SK-MEL-5 (cell line): ENCODE measurements around the gene FCN3. TPM values are rescaled to one million over a fixed set of nuclear protein-coding genes. Genes with fewer than 3 reads are reported as not detected.
A peak's percentile ranks its signal among the peaks of the same experiment; 100 is the strongest.

Experiments used
- DNase-seq: peaks from one replicate; pipeline ENCODE4 v3.0.0-alpha.2; 2016; ENCODE audit warnings: low read depth, low spot score
- in situ Hi-C: cut with HindIII; loops from 2 replicates; pipeline ENCODE4 v1.10.0; 2016; ENCODE audit warnings: low sequenced_read_pairs, high pct_unique_total_duplicates, low pct_unique_long_range_greater_than_20kb
- total RNA-seq: library from RNA; depleted of rRNA; stranded (reverse); fragments of >200 nt; shearing (Covaris generic); gene quantifications from 2 replicates; pipeline ENCODE4 v1.2.3, GENCODE V29; 2014

Gene FCN3
- total RNA-seq, 1 experiment from 2014 or later = not detected

- in situ Hi-C loops = no loop called here
- DNase-seq = peak; percentile 74
Measured at GRCh38 chr1:27402349-27402754, 27.7 kb upstream of the FCN3 start.

DNA sequence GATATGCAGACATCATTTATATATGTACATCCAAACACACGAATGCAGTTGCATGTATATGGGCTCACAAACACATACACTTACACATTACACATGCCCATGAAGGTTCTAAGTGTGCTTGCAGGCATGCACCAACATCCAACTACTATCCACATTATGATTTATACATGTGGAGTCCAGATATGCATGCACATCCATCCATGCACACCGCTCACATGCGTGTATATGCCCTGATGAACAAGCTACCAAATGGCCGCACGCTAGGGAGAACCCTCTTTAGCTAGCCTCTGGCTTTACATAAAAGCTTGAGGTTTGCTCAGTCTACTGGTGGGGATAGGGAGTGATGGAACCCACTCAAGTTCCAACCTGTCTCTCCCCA, 26.3 kb upstream of the FCN3 start:
- no peak for DNase-seq
- in situ Hi-C loops = no loop called here

- in situ Hi-C loops = no loop called here
- DNase-seq = no peak
Measured at GRCh38 chr1:27400082-27400962, 25.7 kb upstream of the FCN3 start.

DNA sequence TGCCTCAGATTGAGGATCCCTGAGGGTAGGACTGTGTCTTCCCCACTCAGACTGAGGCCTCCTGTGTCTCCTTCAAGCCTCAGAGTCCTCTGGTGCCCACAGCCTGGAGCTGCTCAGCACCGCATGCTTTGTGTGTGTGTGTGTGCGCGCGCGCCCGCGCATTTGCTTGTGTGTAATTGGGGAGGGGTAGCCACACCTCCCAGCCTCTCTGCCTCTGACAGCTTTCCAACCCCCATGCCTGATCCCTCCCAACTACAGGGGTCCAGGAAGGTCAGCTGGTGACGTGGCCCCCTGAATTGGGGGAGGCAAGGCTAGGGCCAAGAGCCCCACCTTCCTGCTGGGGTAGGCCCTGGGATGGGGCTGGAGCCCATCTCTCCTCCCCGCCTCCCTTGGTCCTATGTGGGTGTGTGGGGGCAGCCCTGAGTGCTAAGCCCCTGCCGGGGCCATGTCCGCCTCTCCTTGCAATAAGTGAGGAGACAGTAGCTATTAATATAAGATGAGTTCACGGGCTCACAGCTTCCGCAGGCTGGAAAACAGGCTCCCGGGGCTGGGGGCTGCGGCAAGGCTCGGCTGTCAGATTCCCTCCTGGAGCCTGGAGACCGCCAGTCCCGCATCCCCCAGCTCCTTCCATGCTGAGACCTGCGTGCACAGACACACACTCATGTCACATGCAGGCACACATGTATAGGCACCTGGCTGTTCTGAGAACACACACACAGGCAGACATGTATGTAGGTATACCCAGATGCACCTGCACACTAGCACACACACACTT, 24.8 kb upstream of the FCN3 start:
- in situ Hi-C loops = no loop called here
- DNase-seq = no peak

DNA sequence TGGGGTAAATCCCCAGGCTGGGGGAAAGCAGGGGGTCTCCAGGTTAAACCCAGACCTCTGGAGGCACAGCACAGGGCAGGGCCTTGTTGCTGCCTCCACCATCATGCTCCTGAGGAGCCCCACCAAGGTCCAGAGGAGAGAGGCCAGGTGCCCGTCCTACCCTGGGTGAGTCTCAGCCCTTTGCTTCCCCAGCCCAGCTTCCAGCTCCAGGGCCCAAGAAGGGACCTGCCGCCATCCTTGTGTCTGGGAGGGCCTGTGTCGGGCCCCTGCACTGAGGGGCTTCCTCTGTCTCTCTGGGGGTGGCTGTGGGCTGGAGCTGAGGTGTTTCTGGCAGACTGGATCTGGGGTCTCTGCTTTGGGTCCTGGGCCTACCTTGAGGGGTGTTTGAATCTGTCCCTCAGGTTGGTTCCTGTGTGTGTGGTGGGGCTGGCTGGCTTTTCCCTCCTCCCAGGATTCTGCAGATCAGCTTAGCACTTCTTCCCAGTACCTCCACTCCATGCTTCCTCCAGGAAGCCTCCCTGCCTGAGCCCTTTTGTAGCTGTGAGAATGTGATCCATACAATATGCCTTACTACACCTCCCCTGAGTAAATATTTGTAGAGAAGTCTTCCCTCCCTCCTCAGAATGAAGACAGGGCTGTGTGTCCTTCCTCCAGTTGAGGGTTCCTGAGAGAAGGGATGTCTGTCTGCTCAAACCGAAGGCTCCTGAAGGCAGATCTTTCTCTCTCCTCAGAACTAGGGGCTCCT, 24.0 kb upstream of the FCN3 start:
- in situ Hi-C loops = no loop called here
- DNase-seq = no peak

DNA sequence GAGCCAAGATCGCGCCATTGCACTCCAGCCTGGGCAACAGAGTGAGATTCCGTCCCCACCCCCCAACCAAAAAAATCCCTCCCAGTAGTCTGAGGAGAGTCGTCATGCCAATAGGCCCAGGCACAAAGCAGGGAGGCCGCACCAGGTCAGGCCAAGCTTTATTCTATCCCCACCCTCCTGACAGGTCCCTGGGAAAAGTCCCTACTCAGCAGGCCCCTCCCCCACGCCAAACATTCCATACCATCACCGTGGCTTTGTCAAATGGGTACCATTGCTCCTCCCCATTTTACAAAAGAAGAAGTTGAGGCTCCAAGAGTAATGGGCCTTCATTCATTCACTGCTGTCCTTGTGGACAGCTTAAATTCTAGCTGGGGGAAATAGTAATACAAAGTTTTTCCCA, 23.1 kb upstream of the FCN3 start:
- DNase-seq = no peak
- in situ Hi-C loops = no loop called here

DNA sequence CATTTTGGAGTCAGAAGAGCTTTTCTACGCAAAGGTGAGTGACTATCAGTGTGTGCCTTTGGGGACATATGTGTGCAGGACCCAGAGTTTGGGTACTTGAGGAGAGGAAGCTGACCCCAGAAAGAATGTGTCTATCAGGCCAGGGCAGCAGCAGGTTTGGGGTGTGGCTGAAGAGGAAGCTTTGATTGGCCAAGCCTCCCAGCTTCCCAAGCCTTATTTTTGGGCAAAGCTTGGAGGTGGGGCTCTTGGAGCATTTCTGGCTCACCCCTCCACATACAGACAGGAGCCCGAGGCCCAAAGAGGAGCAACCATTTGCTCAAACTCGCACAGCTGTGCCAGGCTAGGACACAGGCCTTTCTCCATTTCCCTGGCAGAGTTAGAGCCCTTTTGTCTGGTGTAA, 22.5 kb upstream of the FCN3 start:
- in situ Hi-C loops = no loop called here
- no peak for DNase-seq

DNA sequence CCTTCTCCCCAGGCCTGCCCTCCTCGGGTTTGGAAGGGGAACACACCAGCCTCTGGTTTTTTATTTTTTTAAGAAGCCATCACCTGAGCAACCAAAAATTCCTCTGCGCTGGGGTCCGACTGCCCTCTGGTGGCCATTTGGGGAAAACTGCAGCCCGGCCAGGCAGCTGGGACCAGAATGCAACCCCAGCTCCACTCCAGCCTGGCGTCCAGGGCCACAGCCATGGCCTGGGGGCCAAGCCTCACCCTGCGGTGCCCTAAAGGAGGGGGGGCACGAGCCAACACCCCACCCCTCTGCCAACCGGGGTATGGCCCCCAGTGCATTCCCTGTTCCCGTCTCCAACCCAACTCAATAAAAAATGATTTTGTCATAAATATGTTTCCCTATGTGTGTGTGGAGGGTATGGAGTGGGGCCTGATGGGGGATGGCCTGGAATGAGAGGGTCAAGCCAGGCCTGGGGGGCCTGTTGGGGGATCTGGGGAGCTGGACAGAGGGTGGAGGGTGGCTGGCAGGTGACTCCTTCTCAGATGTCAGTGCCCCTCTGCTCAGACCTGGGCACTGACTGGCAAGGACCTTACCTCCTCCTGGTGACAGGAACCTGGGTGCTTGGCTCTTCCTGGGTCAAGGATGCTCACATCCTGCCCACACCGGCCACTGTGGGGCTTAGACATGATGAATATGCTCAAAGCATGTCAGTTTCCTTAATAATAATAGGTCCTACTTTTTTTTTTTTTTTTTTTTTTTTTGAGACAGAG, 21.0 kb upstream of the FCN3 start:
- peak; percentile 79 for DNase-seq
- in situ Hi-C loops = no loop called here

DNA sequence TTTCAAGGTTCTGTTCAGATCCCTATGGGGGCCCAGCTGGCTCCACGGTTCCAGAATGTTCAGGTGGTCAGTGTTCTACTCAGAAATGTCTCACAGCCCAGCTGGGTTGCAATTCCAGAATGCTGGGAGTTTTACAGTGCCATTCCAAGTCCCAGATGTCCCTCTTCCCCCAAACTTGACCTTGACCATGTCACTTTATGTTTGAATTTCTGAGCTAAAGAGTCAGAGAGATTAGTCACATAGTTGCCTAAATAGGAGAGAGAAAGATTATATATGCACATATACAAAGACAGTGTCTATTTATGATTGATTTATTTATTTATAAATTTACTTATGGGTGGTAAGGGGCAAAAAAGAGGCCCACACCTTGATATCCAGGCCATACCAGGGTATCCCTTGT, 20.3 kb upstream of the FCN3 start:
- in situ Hi-C loops = no loop called here
- DNase-seq = no peak

GRCh38 chr1:27394282-27394658, 19.6 kb upstream of the FCN3 start:
- in situ Hi-C loops = no loop called here
- no peak for DNase-seq

DNA sequence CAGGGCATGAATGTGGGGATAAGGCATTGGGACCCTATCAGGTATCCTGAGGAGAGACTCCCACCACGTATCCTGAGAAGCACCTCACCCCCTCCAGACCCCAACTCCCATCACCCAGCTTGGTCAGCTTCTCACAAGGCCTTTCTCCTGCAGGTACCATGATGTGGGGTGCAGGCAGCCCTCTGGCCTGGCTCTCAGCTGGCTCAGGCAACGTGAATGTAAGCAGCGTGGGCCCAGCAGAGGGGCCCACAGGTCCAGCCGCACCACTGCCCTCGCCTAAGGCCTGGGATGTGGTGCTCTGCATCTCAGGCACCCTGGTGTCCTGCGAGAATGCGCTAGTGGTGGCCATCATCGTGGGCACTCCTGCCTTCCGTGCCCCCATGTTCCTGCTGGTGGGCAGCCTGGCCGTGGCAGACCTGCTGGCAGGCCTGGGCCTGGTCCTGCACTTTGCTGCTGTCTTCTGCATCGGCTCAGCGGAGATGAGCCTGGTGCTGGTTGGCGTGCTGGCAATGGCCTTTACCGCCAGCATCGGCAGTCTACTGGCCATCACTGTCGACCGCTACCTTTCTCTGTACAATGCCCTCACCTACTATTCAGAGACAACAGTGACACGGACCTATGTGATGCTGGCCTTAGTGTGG, 19.1 kb upstream of the FCN3 start:
- in situ Hi-C loops = no loop called here
- DNase-seq = no peak

DNA sequence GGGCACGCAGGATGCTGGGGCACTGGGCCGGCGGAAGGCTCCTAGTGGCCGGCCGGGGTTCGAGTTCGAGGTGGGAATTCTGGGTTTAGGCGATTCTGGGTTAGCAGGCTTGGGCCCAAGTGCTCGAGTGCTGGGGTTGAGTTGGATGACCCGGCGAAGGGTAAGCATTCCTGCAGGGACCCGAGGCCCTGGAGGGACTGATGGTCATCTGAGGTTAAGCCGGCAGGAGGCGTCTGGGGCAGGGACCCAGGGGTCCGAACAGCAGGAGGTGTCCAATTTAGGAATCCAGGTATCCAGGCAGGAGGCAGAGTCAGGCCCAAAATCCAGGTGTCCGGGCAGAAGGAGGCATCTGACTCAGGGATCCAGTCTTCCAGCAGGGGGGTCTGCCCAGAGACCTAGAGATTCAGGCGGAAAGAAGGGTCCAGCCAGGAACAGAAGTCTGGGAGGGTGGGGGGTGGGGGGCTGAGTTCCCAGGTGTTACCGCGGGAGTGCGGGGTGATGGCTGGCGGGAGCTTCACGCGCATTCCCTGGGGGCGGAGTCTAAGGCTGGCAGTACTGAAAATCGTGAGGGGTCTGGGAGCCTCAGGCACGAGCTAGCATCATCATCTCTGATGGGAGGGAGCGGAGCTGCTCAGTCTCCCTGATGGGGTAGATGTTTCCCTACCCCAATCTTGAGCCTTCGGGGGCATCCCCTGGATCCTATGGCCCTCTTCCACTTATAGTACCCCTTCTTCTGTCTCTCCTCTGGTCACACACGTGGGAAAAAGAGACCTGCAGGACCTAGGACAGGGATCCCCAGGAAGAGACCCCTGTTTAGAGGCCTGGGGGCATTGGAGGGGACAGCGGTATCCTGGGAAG, 18.4 kb upstream of the FCN3 start:
- in situ Hi-C loops = no loop called here
- no peak for DNase-seq

DNA sequence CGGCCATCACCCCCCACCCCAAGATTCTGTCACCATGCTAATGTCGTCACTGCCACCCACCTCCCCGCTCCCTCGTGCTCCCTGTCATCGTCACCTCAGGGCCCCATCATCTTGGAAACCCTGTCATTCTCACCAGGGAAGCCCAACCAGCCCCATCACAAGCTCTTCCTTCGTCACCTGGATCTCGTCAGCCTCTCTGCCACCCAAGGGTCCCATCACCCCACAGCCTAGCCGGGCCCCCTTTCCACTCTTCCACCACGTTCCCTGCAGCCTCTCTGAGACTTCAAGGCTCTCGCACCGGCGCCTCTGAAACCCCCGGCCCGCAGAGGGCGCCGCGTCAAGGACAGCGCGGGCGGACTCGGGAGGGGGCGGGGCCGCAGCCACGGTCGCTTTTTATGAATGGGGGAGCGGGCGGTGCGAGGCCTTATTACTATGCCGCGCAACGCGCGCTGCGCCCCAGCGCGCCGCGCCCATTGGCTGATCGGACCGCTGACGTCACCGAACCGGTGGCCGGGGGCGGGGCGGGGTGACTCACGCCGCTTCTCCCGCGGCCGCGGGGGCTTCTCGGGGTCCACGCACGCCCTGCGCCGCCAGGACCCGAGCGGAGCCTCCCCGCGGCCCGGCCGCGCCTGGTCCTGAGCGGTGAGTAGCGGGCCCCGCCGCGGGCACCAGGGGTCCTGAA, 17.6 kb upstream of the FCN3 start, which contains the start of gene GPR3:
TSS of gene GPR3 (plus strand) at position 527 of the 682 bp plus-strand sequence. CDS start 1,177 bp downstream, outside the sequence.
- in situ Hi-C loops = no loop called here
- DNase-seq = peak; percentile 84

DNA sequence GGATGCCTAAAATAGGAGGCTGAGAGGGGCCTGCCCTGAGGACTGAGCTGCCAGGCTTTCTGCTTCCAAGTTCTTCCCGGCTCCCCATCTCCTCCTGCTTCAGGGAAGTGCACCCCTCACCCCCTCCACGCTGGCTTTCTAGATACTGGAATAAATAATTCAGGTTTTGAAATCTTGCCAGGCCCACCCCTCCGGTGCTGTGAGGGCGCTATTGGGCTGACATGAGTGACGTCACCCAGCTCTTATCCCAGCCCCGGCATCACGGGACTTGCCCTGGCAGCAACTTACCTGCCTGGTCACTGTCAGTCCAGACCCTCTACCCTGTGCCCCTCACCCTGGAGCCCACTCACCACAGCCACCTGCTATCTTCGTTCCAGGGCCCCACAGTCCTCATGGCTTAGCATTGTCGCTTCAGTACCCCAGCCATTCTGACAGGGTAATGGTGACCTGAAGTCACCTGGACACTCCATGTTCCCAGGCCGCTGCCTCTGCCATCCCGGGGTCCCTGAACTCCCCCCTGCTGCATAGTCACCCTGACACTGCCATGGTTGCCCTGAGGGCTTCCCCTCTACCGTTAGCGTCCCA, 17.0 kb upstream of the FCN3 start:
- in situ Hi-C loops = no loop called here
- DNase-seq = peak; percentile 38

- in situ Hi-C loops = no loop called here
- DNase-seq = peak; percentile 63
Measured at GRCh38 chr1:27388337-27389005, 13.8 kb upstream of the FCN3 start.
